CD1c-positive myeloid dendritic cell (primary cell): ENCODE results near the gene ANKRD31.
"Not testable (repeated sequence)": the region's sequence is repeated elsewhere in the genome, so short reads cannot be mapped to it uniquely, and the experiment has no call there.

ENCODE experiments used
- DNase-seq: peaks from one replicate; pipeline ENCODE4 v3.0.0-alpha.2; 2016; ENCODE audit errors: extremely low spot score

ANKRD31 gene

GRCh38 chr5:75220787-75221186 is 15.9 kb downstream of the ANKRD31 start:
- not testable (repeated sequence) for DNase-seq

GRCh38 chr5:75214928-75215327 is 21.8 kb downstream of the ANKRD31 start:
- no peak for DNase-seq

GRCh38 chr5:75214409-75214808 is 22.3 kb downstream of the ANKRD31 start:
- no peak for DNase-seq

- no peak for DNase-seq
Measured at GRCh38 chr5:75203604-75204003, 33.1 kb downstream of the ANKRD31 start.

DNA sequence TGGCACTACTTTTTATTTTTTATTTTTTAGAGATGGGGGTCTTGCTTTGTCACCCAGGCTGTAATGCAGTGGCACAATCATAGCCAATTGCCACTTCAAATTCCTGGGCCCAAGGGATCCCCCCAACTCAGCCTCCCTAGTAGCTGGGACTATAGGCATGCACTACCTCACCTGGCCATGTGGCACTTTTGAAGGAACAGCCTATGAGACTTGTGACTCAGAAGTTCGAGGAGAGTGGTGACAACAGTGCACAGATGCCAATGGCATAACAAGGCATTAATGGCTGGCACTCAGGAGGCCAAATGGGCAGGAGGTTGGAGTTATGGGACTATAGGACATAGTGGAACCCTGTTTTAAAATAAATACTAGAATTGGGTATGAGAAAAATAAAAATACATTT is 33.7 kb downstream of the ANKRD31 start:
- DNase-seq: no peak

GRCh38 chr5:75200776-75201175 is 35.9 kb downstream of the ANKRD31 start:
- no peak for DNase-seq

DNA sequence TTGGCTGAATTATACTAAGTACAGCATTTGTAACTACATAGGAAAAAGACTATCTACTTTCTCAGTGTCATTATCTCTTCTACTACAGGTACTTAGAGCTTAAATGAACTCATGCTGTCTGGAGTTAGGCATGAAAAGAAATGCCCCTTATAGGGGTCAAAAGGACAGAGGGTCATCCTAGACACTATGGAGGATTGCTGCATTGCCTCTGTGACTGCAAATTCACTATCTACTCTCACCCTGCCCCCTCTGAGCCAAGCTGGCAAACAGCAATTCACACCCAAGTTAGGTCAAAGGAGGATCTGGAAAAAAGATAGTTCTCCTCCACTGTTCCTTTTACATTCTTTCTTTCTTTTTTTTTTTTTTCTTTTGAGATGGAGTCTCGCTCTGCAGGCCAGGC is 36.7 kb downstream of the ANKRD31 start:
- no peak for DNase-seq

DNA sequence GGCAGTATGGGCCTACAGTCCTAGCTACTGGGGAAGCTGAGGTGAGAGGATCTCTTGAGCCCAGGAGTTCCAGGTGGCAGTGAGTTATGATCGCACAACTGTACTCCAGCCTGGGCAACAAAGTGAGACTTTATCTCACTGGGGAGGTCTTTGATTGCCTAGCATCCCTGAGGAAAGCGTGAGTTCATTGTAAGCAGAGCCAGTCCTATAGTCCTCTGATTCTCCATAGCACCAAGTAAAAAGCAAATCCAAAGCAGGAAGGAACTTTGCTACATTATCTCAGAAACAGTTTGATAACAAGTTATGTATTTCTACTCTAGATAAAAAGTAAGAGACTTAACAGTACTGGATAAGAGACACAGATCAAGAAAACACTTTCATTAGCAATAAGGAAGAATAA is 37.6 kb downstream of the ANKRD31 start:
- DNase-seq: no peak

- DNase-seq: no peak
Measured at GRCh38 chr5:75197745-75198144, 38.9 kb downstream of the ANKRD31 start.

GRCh38 chr5:75192804-75193203 is 43.9 kb downstream of the ANKRD31 start:
- DNase-seq: no peak

DNA sequence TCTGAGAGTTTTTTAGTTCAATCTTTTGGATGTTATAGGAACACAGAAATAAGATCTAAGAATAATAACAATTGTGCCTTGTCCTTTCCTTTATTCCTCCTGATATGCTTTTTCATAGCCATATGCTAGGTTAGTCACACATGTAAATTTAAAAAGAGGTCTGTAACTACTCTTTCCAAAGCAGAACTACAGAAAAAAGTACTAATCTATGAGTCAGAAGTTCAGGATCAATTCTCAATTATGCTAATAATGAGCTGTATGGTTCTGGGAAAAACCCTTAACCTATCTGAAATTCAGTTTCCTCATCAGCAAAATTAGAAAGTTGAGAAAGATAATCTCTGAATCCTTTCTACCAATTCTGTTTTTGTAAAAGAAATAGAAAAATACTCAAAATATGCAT is 44.4 kb downstream of the ANKRD31 start:
- DNase-seq: no peak

DNA sequence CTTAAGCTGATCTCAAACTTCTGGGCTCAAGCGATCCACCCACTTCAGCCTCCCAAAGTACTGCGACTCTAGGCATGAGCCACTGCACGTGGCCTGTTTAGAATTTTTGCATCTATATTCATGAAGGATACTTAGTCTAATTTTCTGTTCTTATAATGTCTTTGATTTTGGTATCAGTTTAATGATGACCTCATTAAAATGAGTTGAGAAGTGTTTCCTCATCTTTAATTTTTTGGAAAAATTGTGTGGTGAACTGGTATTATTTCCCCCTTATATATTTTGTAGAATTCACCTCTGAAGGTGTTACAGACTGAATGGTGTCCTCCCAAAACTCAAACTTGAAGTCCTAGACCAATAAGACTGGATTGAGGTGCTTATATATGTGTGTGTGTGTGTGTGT is 46.5 kb downstream of the ANKRD31 start:
- no peak for DNase-seq

- no peak for DNase-seq
Measured at GRCh38 chr5:75189353-75189752, 47.3 kb downstream of the ANKRD31 start.

DNA sequence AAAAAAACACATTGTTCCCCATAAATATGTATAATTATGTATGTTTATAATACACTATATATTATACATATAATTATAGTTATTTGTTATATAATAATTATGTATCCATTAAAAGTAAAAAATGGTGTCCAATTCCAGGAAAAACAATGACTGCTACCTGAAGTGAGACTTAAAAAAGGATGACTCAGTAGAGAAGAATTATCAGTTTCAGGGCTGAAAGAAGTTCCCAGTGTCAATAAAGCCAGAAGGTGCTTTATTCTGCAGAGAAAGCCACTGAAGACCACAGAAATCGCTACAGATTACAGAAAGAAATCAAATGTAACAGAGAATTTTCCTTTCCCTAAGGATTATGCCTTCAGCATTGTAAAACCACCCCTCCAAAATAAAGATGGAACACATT is 50.9 kb downstream of the ANKRD31 start:
- DNase-seq: no peak

DNA sequence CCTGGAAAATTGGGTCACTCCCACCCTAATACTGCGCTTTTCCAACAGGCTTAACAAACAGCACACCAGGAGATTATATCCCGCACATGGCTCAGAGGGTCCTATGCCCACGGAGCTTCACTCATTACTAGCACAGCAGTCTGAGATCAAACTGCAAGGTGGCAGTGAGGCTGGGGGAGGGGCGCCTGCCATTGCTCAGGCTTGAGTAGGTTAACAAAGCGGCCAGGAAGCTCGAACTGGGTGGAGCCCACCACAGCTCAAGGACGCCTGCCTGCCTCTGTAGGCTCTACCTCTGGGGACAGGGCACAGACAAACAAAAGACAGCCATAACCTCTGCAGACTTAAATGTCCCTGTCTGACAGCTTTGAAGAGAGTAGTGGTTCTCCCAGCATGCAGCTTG is 60.7 kb downstream of the ANKRD31 start:
- not testable (repeated sequence) for DNase-seq

DNA sequence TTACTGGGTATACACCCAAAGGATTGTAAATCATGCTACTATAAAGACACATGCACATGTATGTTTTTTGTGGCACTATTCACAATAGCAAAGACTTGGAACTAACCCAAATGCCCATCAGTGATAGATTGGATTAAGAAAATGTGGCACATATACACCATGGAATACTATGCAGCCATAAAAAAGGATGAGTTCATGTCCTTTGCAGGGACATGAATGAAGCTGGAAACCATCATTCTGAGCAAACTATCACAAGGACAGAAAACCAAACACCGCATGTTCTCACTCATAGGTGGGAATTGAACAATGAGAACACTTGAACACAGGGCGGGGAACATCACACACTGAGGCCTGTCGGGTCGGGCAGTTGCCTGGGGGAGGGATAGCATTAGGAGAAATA is 61.8 kb downstream of the ANKRD31 start:
- not testable (repeated sequence) for DNase-seq

DNA sequence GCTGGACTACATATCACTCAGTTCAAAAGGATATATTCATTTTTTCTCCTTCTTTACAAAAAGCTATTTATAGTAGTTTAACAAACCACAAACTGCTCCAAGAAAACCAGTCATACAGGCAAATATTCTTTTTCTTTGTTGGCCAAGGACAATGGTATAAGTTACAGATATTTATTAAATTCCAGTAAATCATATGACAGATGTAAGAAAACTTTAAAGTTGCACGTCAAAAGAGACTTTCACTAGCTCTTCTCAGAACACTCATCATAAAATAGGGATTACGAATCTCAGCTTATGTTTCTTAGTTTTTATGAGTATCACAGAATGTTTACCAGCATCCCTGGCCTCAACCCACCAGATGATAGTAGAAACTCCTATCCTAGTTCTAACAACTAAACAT is 67.2 kb downstream of the ANKRD31 start:
- DNase-seq: no peak

DNA sequence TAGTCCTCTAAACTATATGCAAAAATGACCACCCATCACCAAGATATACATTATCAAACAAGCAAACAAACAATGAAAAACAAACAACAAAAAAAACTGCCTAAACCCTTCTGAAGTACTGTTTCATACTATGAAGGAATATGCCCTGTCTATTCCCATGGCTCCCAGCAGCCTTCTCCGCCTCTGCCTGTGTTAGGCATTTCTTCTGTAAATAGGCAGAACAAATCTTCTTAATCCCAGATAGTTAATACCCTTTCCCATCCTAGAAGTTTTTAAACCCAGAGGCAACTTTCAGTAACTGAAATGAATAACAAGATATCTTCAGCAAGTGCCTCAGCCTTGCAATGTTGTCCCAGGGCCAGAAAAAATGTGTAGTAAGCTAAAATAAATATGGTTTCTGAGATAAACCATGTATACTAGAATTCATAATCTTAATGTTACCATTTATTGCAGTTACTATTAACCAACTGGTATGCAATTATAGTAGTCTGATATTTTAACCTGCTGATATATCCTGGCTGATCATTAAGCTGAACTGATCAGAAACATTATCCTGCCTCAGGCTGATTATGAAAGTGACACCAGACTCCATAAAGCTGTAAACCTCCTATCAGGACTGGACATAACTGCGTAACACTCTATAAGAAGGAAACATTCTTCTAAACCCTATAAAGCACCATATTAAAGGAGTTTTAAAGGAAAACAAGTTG is 68.5 kb downstream of the ANKRD31 start:
- DNase-seq: no peak

DNA sequence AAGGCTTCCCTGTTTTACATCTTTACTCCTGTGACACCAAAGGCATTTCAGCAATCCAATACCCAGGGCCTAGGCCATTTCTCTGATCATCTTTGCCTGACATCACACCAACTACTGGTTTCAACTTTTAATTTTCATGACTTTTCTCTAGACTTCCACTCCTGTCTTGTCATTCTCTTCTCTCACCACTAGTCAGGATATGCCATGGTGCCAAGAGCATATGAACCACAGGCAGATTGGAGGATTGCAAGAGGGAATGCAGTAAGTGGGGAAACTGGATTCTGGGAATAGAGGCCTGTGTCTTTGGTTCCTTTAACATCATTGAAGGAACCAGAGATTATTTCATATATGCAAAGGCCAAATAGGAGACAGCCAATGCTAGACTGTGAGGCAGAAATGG is 69.3 kb downstream of the ANKRD31 start:
- no peak for DNase-seq

- not testable (repeated sequence) for DNase-seq
Measured at GRCh38 chr5:75161508-75161907, 75.2 kb downstream of the ANKRD31 start.

GRCh38 chr5:75156585-75156984 is 80.1 kb downstream of the ANKRD31 start:
- no peak for DNase-seq

GRCh38 chr5:75152860-75153259 is 83.8 kb downstream of the ANKRD31 start:
- no peak for DNase-seq

DNA sequence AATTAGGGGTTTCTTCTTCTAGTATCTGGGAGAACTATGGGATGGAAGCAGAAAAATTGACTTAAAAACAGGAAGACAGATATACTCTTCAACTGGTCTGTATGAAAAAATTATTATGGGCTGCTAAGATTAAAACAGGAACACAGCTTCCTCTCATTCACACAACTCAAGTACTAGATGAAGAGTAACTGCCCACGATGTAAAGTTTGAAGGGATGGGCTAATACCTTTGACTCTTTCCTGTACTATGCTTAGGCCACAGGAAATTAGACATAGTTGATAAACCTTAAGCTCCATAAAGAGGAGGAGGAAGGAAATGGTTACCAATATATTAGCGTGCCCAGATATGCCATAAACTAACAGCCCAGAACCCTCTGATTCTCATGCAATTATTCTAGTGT is 88.6 kb downstream of the ANKRD31 start:
- no peak for DNase-seq

DNA sequence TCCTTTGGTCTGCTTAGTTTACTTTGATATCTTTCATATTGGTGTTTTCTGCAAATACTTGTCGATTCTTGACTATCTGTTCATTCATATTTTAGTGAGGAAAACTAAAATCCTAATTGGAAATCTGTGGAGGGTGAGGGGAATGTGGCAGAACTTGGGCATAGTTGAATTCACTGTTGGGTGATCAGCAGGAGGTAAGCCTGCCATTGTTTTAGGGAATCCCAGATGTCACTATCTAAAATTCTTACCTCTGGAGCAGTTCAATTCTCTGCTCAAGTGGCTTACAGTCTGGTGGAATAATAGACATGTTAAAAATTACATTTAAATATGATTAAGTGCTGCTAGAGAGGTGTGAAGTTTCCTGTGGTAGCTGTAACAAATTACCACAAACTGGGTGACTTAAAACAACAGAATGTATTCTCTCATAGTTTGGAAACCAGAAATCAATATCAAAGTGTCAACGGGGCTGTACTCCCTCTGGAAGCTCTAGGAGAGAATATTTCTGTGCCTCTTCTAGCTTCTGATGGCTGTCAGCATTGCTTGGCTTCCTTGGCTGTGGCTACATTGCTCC is 94.0 kb downstream of the ANKRD31 start:
- no peak for DNase-seq
